Thyroid gland (tissue), 4 donors: Measurements from ENCODE around the gene CCNL1.

Experiments used
- CTCF ChIP-seq, 6 experiments: fragments of 200-600 bp in 3 of 6; fragments of 450-650 bp in 3 of 6; sonication (generic) in 3 of 6; IDR thresholded peaks; one replicate each; pipeline ENCODE4 v1.5.1; 2016 to 2019; ENCODE audit warnings: antibody characterized with exemption in 6 of 6, mild to moderate bottlenecking in 2 of 6, inconsistent platforms in 1 of 6, moderate library complexity in 1 of 6
- POLR2A ChIP-seq, 2 donors: fragments of 450-650 bp; IDR thresholded peaks; one replicate each; pipeline ENCODE4 v1.6.1; 2017; ENCODE audit warnings: antibody characterized with exemption in 2 of 2, mild to moderate bottlenecking in 2 of 2, moderate library complexity in 1 of 2

GRCh38 chr3:157201648-157202278 is 41.8 kb upstream of the CCNL1 start:
- TF ChIP-seq CTCF (IDR thresholded peaks at IDR 0.05) (peak in 4 of 6 experiments; percentile 45 to 60 (median 54)), POLR2A (IDR thresholded peaks at IDR 0.05) (no peak)
